ENCODE measurements around the gene HPSE2. TPM values are rescaled to one million over a fixed set of nuclear protein-coding genes. Genes with fewer than 3 reads are reported as not detected.
A peak's percentile ranks its signal among the peaks of the same experiment; 100 is the strongest.
"Not testable (repeated sequence)": the region's sequence is repeated elsewhere in the genome, so short reads cannot be mapped to it uniquely, and the experiment has no call there.

HPSE2 gene
- total RNA-seq, 1 donor from 2014 or later = not detected

DNA sequence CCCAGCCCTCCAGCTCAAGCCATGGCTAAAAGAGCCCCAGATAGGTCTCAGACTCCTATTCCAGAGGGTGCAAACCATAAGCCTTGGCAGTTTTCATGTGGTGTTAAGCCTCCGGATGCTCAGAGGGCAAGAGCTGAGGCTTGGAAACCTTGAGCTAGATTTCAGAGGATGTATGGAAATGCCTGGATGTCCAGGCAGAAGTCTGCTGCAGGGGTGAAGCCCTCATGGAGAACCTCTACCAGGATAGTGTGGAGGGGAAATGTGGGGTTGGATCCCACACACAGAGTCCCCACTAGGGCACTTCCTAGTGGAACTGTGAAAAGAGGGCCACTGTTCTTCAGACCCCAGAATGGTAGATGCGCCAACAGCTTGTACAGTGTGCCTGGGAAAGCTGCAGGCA is 13.2 kb upstream of the HPSE2 start:
- Mint-ChIP-seq H3K27ac (ENCODE audit: unreplicated experiment) (no peak overlapping the region), H3K4me3 (no peak overlapping the region), H3K27me3 (ENCODE audit: low read depth) (peaks cover 10% of the 10 kb centered on the region), H3K9me3 (peaks cover 21% of the 10 kb centered on the region), H3K4me1 (no peaks in the 10 kb centered on the region), H3K36me3 (ENCODE audit: low read depth) (peaks cover 16% of the 10 kb centered on the region)
- DNase-seq (ENCODE audit: low read depth, low spot score) = no peak
- TF ChIP-seq, protein P1, sequence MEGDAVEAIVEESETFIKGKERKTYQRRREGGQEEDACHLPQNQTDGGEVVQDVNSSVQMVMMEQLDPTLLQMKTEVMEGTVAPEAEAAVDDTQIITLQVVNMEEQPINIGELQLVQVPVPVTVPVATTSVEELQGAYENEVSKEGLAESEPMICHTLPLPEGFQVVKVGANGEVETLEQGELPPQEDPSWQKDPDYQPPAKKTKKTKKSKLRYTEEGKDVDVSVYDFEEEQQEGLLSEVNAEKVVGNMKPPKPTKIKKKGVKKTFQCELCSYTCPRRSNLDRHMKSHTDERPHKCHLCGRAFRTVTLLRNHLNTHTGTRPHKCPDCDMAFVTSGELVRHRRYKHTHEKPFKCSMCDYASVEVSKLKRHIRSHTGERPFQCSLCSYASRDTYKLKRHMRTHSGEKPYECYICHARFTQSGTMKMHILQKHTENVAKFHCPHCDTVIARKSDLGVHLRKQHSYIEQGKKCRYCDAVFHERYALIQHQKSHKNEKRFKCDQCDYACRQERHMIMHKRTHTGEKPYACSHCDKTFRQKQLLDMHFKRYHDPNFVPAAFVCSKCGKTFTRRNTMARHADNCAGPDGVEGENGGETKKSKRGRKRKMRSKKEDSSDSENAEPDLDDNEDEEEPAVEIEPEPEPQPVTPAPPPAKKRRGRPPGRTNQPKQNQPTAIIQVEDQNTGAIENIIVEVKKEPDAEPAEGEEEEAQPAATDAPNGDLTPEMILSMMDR (conservative IDR thresholded peaks at IDR 0.05) = no peak

- H3K4me3 Mint-ChIP-seq; H3K4me1 Mint-ChIP-seq; H3K27ac Mint-ChIP-seq (ENCODE audit: unreplicated experiment); H3K27me3 Mint-ChIP-seq (ENCODE audit: low read depth); DNase-seq (ENCODE audit: low read depth, low spot score): not testable (repeated sequence)
- Mint-ChIP-seq H3K9me3 (peaks cover 21% of the 10 kb centered on the region), H3K36me3 (ENCODE audit: low read depth) (peaks cover 16% of the 10 kb centered on the region)
These were observed 12.2 kb upstream of the HPSE2 start for GRCh38 chr10:99247893-99248292.

DNA sequence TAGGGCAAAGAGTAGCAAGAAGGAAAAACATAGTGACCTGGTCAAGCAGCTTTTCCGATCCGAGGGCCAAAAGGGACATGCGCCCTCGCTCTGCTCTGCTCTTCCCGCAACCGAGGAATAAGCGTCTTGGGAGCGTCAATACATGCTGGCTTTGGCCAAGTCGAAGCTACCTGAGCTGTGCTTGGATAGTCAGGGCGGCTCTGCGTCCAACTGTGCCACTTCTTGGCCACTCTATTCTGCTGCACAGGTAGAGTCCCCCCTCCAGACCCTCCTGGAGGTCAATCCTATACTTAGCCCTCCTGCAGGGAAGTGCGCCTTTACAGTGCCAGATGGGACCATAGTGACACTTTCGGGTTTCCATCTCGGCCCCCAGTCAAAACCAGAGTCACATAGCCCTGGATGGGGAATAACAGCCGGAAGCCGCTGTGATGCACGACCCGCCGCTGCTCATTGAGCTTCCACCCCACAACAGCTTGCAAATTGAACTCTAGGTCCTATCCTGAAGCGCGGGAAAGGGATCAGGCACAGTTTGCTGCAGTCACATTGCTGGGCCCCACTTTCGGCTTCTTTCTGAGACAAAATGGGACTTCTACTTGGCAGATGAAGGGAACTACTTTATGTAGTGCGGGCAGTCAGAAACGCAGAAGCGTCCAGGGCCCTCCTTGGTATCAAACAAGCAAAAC is 1.1 kb upstream of the HPSE2 start:
- peaks cover 10% of the 10 kb centered on the region for H3K36me3 Mint-ChIP-seq (ENCODE audit: low read depth)
- no peak overlapping the region for H3K27ac Mint-ChIP-seq (ENCODE audit: unreplicated experiment)
- H3K4me3 Mint-ChIP-seq = peak overlapping the region; percentile 56
- peaks cover 93% of the 10 kb centered on the region for H3K27me3 Mint-ChIP-seq (ENCODE audit: low read depth)
- TF ChIP-seq, protein P1 (conservative IDR thresholded peaks at IDR 0.05) = no peak
- H3K4me1 Mint-ChIP-seq = peaks cover 36% of the 10 kb centered on the region
- no peaks in the 10 kb centered on the region for H3K9me3 Mint-ChIP-seq
- no peak for DNase-seq (ENCODE audit: low read depth, low spot score)

- Mint-ChIP-seq H3K9me3 (no peaks in the 10 kb centered on the region), H3K36me3 (ENCODE audit: low read depth) (peaks cover 10% of the 10 kb centered on the region), H3K4me1 (peaks cover 36% of the 10 kb centered on the region), H3K27me3 (ENCODE audit: low read depth) (peaks cover 95% of the 10 kb centered on the region), H3K4me3 (peak overlapping the region; percentile 43), H3K27ac (ENCODE audit: unreplicated experiment) (no peak overlapping the region)
- no peak for DNase-seq (ENCODE audit: low read depth, low spot score)
- TF ChIP-seq, protein P1 (conservative IDR thresholded peaks at IDR 0.05) = no peak
These were observed 628 bp downstream of the HPSE2 start for GRCh38 chr10:99234791-99235657.

GRCh38 chr10:99234041-99234790 is 1.4 kb downstream of the HPSE2 start:
- TF ChIP-seq, protein P1 (conservative IDR thresholded peaks at IDR 0.05) = no peak
- DNase-seq (ENCODE audit: low read depth, low spot score) = peak; percentile 18
- Mint-ChIP-seq H3K36me3 (ENCODE audit: low read depth) (peaks cover 10% of the 10 kb centered on the region), H3K4me1 (peaks cover 36% of the 10 kb centered on the region), H3K4me3 (peak overlapping the region; percentile 43), H3K27me3 (ENCODE audit: low read depth) (peaks cover 96% of the 10 kb centered on the region), H3K27ac (ENCODE audit: unreplicated experiment) (no peak overlapping the region), H3K9me3 (no peaks in the 10 kb centered on the region)
